Esophagus muscularis mucosa (tissue), 3 donors: ENCODE data around the gene NFATC1.

Experiments
- POLR2A ChIP-seq: fragments of 450-650 bp; IDR thresholded peaks from one replicate; pipeline ENCODE4 v1.6.1; 2017; ENCODE audit warnings: antibody characterized with exemption, moderate library complexity, mild to moderate bottlenecking, low read depth
- POLR2AphosphoS5 ChIP-seq, 2 donors: sonication (generic); formaldehyde crosslinking; IDR thresholded peaks; one replicate each; pipeline ENCODE4 v1.6.1; 2017; ENCODE audit warnings: antibody characterized with exemption in 2 of 2
- TF ChIP-seq, protein P1 (sequence below), 3 experiments: fragments of 200-600 bp in 2 of 3; fragments of 450-650 bp in 1 of 3; sonication (generic) in 2 of 3; IDR thresholded peaks; one replicate each; pipeline ENCODE4 v1.5.1; 2017 to 2019; ENCODE audit warnings: antibody characterized with exemption in 3 of 3, mild to moderate bottlenecking in 2 of 3, moderate library complexity in 1 of 3

DNA sequence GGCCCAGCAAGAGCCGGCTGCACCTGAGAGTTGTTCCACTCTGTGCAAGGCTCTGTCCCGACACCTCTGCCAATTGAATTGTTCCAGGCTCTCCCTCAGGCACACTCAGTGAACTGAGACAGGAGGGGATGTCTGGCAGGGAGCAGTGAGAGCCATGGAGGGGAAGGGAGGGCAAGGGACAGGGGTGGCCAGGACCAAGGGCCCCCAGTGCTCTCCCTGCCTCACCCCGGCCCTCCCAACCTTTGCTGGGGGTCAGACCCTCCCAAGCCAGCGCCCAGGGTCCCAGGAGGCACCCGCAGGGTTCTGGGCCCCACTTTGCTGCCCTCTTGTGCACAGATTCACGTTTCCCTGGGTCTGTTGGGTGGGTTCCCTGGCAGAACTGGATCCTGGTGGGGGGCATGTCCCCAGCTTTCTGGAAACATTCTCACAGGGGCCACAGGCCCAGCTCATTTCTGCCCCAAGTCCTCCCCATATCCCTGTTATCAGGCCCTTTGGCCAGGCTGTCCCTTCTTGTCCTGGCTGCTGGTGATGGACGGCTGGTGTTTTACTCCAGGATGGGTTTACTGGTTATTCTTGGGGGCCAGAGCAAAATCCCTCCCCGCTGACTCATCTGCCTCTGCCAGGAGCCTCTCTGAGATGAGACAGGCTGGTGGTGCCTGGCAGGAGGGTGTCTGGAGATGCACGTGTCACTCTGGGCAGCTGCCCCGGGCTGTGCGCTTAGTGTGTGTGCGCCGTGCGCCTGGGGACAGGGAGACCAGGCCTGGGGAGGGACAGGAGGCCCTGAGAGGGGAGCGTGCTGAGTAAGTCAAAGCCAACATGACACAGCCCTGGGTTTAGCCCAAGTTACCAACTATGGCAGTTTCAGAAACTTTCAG, 147.4 kb downstream of the NFATC1 start:
- TF ChIP-seq, protein P1, sequence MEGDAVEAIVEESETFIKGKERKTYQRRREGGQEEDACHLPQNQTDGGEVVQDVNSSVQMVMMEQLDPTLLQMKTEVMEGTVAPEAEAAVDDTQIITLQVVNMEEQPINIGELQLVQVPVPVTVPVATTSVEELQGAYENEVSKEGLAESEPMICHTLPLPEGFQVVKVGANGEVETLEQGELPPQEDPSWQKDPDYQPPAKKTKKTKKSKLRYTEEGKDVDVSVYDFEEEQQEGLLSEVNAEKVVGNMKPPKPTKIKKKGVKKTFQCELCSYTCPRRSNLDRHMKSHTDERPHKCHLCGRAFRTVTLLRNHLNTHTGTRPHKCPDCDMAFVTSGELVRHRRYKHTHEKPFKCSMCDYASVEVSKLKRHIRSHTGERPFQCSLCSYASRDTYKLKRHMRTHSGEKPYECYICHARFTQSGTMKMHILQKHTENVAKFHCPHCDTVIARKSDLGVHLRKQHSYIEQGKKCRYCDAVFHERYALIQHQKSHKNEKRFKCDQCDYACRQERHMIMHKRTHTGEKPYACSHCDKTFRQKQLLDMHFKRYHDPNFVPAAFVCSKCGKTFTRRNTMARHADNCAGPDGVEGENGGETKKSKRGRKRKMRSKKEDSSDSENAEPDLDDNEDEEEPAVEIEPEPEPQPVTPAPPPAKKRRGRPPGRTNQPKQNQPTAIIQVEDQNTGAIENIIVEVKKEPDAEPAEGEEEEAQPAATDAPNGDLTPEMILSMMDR (IDR thresholded peaks at IDR 0.05) = no peak
- TF ChIP-seq POLR2A = no peak
- no peak for TF ChIP-seq POLR2AphosphoS5 (IDR thresholded peaks at IDR 0.05)
